Body of pancreas (tissue), 4 donors: ENCODE results near the gene MTFMT.

Experiments
- POLR2A ChIP-seq, 3 donors: fragments of 450-650 bp; IDR thresholded peaks; one replicate each; pipeline ENCODE4 v1.6.1; 2016; ENCODE audit warnings: antibody characterized with exemption in 3 of 3, mild to moderate bottlenecking in 2 of 3
- TF ChIP-seq, protein P1 (sequence below), 7 experiments: fragments of 450-650 bp in 4 of 7; fragments of 200-600 bp in 3 of 7; sonication (generic) in 3 of 7; IDR thresholded peaks; one replicate each; pipeline ENCODE4 v1.5.1; 2016 to 2019; ENCODE audit warnings: antibody characterized with exemption in 7 of 7

DNA sequence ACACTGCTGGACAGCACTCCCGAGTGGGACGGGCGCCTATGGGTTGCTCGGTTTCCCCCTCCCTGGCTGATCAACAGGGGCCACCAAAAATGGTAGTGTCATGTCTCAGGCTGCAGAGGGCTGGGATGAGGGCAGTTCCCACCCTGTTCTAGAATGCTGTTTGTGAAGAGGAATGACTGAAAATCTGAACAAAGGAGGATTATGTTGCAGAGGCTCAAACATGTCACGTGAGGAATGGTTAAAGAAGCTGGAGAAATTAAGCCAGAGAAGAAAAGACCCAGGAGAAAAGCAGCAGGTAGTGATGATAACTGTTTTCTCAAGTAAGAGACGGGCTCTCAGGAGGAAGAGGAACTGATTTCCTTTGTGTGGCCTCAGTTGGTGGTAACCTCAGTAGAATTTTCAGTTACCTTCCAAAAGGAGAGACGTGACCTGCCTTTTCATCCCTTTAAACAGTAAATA lies 50.2 kb downstream of the MTFMT start:
- TF ChIP-seq, protein P1, sequence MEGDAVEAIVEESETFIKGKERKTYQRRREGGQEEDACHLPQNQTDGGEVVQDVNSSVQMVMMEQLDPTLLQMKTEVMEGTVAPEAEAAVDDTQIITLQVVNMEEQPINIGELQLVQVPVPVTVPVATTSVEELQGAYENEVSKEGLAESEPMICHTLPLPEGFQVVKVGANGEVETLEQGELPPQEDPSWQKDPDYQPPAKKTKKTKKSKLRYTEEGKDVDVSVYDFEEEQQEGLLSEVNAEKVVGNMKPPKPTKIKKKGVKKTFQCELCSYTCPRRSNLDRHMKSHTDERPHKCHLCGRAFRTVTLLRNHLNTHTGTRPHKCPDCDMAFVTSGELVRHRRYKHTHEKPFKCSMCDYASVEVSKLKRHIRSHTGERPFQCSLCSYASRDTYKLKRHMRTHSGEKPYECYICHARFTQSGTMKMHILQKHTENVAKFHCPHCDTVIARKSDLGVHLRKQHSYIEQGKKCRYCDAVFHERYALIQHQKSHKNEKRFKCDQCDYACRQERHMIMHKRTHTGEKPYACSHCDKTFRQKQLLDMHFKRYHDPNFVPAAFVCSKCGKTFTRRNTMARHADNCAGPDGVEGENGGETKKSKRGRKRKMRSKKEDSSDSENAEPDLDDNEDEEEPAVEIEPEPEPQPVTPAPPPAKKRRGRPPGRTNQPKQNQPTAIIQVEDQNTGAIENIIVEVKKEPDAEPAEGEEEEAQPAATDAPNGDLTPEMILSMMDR (IDR thresholded peaks at IDR 0.05), result no peak
- TF ChIP-seq POLR2A (IDR thresholded peaks at IDR 0.05), result no peak
